HG03135 (cell line): ENCODE data around the gene CYGB.

Experiments used
- ATAC-seq: cut with Tn5 transposase; IDR thresholded peaks from one replicate; pipeline ENCODE4 v1.9.1; 2021; ENCODE audit warnings: mild to moderate bottlenecking, moderate library complexity; ENCODE audit not compliant: unreplicated experiment

Gene CYGB

DNA sequence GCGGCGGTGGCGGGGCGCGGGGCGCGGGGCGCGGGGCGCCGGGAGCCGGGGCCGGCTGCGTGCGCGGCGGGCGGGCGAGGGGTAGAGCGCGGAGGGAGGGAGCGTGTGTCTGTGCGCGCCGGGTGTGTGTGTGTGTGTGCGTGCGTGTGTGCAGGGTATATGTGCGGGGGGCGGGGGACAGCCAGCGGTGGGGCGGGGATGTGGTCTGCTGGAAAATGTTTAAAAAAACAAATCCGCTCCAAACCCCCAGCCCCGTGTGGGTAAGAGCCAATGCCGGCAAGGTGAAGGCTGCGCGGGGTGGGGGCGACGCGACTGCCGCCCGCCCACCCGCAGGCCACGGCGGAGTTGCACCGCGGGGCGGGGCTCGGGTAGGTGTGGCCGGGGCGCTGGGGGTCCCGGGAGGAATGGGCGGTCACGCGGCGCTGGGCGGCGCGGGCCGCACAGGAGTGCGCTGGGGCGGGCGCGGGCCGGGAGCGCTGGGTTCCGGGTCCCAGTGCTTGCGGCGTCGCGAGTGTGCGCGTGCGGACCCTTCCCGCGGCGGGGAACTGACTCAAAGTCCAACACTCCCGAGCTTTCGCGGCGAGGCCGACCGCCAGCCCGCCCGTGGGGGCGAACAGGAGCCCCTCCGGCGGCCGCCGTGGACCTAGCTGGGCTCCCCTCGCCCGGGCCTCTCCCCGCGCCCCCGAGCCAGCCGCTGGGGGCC lies at the start of gene CYGB:
CYGB (minus strand) TSS at position 132 of the 703 bp plus-strand sequence. CDS start 167 bp downstream, outside the sequence.
- ATAC-seq, result no peak

- ATAC-seq, result no peak
These were observed 49.4 kb upstream of the CYGB start for GRCh38 chr17:76586741-76587487.

DNA sequence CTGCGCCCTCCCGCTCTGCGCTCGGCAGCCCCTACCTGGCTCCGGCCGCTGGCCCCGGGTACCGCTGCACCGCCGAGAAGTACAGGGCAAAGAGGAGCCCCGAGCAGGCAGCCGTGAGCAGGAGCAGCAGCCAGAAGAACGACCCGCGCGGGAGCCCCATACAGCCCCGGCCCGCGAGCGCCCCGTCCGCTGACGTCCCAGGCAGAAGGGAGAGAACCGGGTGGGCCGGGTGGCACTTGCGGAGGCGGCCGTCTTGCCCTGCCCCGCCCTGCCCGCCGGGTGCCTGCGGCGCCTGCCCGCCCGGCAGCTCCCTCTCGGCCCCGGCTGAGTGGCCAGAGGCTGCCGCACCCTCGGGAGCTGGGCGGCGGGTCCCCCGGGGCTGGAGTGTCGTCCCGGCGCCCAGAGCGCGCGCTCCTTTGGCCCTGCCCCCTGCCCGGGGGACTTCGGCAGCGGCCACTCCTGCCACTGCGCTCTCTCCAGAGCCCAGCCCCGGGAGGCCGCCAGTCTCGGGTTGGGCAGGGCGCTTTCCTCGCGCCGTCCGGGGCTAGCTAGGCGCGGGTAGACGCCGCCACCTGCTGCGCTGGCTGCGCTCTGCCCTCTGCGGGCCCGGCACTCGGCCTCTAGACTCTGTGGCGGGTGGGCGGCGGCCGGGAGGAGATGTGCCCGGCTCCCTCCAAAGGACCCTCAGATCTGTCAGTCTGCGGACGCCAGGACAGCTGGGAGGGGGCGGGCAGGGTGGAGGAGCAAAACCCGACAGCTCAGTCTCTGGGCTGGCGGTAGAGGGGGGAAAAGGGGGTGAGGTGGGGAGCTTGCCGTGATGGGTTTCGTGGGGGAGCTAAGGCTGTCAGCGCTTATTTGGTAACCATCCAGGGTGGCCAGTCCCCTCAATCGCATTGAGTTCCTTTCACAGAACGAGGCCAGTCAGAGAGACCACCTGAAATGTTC lies 48.4 kb upstream of the CYGB start, which contains the start of gene ST6GALNAC2:
ST6GALNAC2 (minus strand) TSS at position 212 of the 945 bp plus-strand sequence; CDS start at position 160, 52 bp downstream.
- no peak for ATAC-seq

GRCh38 chr17:76585033-76585648 lies 47.6 kb upstream of the CYGB start:
- no peak for ATAC-seq

DNA sequence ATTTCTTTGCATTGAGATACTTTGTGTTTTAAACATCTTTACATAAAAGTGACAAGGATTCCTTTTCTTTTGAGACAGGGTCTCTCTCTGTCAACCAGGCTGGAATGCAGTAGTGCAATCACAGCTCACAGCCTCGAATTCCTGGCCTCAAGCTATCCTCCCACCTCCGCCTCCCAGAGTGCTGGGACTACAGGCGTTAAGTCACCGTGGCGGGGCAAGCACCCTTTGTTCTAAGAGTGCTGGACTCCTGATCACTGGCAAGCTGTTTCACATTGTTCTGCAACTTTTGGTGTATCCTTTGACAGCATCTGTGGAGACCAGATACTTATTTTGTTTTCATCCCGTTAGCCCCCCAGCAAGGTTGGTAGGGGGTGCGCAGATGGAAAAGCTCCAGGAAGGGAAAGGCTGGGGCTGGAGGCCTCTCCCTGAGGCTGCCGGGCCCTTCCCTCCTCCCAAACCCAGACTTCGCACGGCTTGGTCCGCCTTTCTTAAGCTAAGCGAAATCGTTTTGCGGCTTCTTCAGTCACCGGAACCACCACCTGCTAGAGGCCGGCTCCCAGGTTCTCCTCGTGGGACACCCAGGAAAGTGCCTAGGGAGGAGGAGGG lies 47.0 kb upstream of the CYGB start:
- ATAC-seq, result no peak

- ATAC-seq, result no peak
These were observed 45.2 kb upstream of the CYGB start for GRCh38 chr17:76582660-76583059.

- no peak for ATAC-seq
These were observed 44.0 kb upstream of the CYGB start for GRCh38 chr17:76581515-76581914.

DNA sequence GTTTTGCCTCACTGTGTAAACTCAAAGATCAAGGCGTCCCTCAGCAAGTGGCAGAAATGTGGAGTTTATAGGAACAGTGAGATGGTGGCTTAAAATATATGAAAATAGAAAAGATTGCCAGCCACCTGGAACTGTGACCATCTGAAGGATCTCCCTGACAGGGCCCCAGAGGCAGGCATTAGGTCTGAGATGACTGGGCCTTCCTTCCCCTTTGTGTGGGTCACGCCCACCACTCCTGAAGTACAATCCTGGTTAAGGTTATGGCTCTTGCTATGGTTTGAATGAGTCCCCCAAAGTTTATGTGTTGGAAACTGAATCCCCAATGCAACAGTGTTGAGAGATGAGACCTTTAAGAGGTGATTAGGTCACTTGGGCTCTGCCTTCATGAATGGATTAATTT lies 41.8 kb upstream of the CYGB start:
- ATAC-seq, result no peak

DNA sequence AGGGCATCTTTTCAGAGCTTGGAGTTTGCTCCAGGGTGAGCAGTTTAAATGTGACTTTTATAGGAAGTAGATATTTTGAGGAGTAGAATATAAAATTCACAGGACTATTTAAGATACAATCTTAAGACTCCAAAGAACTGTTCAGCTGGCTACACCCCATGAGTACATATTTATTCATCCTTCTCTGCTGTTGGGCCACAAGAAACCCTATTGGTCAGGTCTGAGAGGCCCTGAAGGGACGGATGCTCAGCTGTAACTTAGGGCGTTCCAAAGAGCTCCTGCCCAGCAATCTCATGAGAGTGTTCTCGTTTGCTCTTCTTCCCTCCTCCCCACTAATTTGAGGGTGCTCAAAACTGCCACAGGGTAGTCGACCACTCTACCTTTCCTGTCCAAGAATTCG lies 40.9 kb upstream of the CYGB start:
- no peak for ATAC-seq

- ATAC-seq, result no peak
These were observed 40.4 kb upstream of the CYGB start for GRCh38 chr17:76577876-76578275.

DNA sequence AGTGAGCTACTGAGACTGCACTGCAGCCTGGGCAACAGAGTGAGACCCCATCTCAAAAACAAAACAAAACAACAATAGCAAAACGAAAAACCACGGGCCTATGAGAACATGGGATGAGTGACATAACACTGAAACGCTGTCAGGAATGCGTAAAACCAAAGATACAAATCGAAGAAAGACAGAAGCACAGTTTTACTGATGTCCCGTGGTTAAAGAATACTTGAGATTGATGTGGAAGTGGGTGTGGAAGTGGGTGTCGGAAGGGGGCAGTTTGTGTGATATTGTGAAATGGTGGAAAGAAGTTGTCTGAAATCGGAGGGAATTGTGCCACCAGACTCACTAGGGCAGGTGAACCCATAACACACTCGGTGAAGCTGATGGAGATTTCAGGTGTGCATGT lies 38.7 kb upstream of the CYGB start:
- no peak for ATAC-seq

GRCh38 chr17:76575570-76575969 lies 38.1 kb upstream of the CYGB start:
- no peak for ATAC-seq

- ATAC-seq, result no peak
These were observed 36.7 kb upstream of the CYGB start for GRCh38 chr17:76574166-76574565.

DNA sequence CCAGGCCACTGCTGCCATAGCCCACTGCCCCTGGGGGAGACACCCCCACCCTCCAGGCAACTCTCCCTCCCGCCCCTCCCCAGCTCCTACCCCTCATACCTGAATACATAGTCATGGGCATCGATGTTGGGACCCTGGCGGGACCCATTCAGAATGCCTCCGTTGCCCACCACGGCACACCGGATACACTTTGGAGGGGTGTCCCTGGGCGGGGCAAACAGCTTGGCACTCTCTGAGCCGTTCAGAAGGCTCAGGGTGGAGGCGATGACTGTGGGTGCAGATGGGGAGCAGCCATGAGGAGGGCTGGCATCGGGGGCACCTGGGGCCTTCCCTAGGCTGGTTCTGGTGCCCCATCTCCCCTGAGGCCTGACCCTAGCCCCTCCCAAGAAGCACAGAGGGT lies 35.6 kb upstream of the CYGB start:
- ATAC-seq, result no peak

DNA sequence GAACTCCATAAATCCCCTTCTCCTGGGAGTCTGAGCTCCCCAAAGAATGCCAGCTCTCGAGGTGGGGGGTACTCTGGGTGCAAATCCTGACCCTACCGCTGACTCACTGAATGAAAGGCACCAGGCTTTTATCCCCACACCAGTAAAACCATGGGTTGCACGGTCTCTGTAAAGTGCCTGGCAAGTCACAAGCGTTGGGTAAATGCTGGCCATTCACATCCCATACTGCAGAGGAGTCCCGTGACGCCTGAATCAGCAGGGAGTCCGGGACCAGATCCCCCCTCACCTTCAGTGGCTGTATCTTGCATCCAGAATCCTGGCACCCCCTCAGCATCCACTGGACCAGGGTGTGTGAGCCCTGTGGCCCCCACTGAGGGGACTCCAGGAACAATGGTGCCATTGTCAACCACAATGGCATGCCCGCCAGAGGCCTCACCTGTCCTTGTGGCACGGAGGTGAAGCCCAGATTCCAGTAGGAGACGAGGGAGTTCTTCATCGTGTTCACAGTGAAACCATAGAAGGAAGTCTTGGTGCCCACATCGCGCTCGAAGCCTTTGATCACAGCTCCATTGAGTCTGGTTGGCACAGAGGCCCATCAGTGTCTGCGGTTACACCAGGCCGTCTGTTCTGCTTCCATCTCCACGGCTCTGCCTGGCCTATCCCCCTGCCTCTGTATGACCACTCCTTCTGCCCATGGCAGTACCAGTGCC lies 34.8 kb upstream of the CYGB start:
- no peak for ATAC-seq

GRCh38 chr17:76570877-76571471 lies 33.5 kb upstream of the CYGB start:
- no peak for ATAC-seq

GRCh38 chr17:76570457-76570856 lies 32.9 kb upstream of the CYGB start:
- ATAC-seq, result no peak

- ATAC-seq, result no peak
These were observed 32.2 kb upstream of the CYGB start for GRCh38 chr17:76569607-76570279.

GRCh38 chr17:76568811-76569221 lies 31.3 kb upstream of the CYGB start:
- no peak for ATAC-seq
